HG03575 (cell line): ENCODE data around the gene COL2A1.

Experiments used
- ATAC-seq: cut with Tn5 transposase; IDR thresholded peaks from one replicate; pipeline ENCODE4 v1.9.1; 2021; ENCODE audit not compliant: unreplicated experiment, insufficient number of reproducible peaks, low FRiP score; ENCODE audit errors: extremely low read depth

Gene COL2A1

DNA sequence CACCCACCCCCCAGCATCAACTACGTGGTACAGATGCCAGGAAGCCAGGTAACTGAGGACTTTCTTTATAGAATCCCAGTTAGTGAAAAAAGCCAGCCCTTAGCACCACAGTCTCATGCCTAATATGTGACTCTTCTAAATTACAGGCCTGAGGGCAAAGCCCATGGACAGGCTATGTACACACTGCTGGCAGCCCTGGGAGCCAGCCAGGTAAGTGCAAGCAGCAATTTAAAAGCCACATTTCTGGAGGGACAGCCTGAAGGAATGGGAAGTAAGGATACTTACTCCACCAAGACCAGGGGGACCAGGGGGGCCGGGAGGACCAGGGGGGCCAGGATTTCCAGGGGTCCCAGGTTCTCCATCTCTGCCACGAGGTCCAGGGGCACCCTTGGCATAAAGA, 7.0 kb downstream of the COL2A1 start:
- no peak for ATAC-seq

DNA sequence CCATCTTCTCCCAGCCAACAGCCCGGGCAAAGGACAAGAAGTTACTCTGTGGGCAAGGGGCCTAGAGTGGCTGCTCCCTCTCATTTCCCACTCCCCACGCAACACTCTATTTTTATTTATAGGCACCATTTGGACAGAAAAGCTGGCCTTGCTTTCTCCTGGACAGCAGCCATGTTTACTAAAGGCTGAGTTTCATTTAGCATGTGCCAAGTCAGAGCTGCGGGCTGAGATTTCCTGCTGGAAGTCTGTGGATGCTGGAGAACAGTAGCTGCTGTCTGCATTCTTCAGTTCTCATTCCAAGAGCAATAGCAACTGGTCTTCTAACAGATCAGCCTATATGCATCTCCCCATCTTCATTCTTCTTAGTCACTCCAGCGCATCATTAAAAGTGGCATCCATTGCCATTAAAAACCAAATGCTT, 8.3 kb downstream of the COL2A1 start:
- no peak for ATAC-seq

GRCh38 chr12:47993491-47993890, 10.8 kb downstream of the COL2A1 start:
- no peak for ATAC-seq

- no peak for ATAC-seq
Observed at GRCh38 chr12:47992776-47993175, 11.5 kb downstream of the COL2A1 start.

GRCh38 chr12:47991106-47992061, 12.9 kb downstream of the COL2A1 start:
- no peak for ATAC-seq

- ATAC-seq: peak; percentile 95
Observed at GRCh38 chr12:47990351-47991105, 13.7 kb downstream of the COL2A1 start.

- ATAC-seq: no peak
Observed at GRCh38 chr12:47989666-47990065, 14.6 kb downstream of the COL2A1 start.

DNA sequence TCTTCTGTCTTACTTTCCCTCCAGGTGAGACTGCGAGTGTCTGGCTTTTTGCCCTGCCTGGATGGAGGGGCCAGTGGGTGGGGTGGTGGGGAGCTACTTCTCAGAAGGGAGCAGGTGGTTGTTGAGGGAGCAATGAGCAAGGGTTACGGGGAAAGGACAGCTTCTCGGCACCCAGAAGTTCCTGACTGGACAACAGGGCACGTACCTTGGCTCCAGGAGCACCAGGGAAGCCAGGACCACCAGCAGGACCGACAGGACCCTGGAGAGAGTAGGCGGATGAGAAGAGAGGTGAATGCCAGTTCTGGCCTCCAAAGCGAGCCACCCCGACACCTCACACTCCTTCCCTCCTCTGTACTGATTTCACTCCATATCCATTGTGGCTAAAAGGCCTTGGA, 15.3 kb downstream of the COL2A1 start:
- ATAC-seq: no peak

- no peak for ATAC-seq
Observed at GRCh38 chr12:47988073-47989022, 15.9 kb downstream of the COL2A1 start.

DNA sequence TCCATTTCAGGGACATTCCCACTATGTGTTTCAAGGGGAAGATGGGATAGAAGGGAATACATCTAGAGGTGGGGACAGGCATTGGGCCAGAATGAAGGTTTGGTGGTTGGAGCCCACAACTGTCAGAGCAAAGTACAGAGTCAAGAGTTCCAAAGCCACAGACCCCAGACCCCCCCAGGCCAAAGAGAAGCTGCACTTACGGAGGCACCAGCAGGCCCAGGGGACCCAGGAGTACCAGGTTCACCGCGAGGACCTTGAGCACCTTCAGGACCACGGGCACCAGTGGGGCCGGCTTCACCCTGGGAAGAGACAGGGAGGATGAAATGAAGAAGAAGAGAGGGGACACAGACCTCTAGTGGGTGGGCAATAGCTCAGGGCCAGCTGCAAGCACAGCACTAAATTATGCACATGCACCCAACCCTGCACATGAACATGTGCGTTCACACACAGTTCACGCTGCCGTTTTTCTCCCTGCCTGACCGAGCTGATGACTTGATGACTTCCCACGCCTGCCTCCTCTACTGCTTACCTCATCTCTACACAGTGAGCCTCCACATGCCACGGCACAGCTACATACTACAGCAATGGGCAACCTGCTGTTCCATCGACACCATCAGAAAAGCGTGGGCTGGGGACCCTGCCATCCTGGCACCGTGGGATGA, 16.7 kb downstream of the COL2A1 start:
- ATAC-seq: no peak

- ATAC-seq: no peak
Observed at GRCh38 chr12:47986832-47987231, 17.4 kb downstream of the COL2A1 start.

DNA sequence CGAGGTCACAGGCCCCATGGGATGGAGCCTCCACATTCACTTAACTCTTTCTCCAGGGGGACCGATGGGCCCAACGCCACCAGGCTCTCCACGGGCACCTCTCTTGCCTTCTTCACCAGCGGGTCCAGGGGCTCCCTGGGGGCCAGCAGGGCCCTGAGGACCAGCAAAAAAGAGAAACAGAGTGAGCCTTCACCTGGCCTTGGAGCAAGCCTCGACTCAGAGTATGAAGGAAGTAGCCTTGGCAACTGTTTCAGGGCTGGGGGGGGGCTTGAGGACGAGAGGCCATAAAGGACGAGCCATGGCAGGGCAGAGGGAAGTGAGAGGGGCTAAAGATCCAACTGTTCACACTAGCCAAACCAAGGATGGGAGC, 18.0 kb downstream of the COL2A1 start:
- no peak for ATAC-seq

- ATAC-seq: no peak
Observed at GRCh38 chr12:47985596-47986290, 18.5 kb downstream of the COL2A1 start.

GRCh38 chr12:47984331-47984801, 19.9 kb downstream of the COL2A1 start:
- no peak for ATAC-seq

DNA sequence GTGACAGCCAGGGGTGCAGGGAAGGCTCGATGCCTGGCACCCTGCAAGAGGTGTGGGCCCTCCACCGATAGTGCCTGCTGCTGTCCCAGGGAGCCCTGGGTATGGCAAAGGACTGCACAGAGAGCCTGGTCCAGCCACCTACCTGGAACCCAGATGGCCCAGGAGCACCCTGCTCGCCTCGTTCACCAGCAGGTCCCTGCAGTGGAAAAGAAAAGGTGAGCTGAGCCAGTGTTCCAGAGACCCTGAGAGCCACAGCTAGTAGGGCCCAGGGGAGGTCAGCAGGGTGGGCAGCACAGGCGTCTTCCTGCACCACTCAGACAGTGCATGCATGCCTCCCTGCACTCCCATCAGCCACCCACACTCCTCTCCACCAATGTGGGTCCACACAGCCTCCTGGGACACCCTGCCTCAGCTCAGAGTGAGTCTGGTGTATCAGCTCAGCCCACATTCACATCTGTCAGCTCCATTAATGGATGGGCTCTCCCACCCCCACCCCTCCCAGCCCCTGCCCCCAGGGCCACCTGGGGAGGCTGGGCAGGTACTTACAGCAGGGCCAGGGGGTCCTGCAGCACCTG, 20.6 kb downstream of the COL2A1 start:
- no peak for ATAC-seq

DNA sequence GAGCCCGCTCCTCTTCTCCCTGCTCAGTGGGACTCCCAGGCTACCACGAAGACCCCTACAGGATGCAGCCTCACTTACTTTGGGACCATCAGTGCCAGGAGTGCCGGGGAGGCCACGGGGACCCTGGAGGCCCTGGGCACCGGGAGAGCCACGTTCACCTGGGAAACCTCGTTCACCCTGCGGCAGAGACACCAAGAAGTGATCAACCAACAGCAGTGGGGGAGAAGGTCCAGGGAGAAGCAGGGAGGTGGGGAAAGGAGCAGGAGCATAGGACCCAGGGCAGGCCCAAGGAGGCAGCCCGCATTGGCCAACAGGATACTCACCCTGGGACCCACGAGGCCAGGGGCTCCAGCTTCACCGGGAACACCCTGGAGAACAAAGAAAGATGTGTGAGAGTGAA, 21.5 kb downstream of the COL2A1 start:
- ATAC-seq: no peak

- ATAC-seq: no peak
Observed at GRCh38 chr12:47982311-47982710, 22.0 kb downstream of the COL2A1 start.
